ENCODE data around the gene ZBTB3.
"Not testable (repeated sequence)": the region's sequence is repeated elsewhere in the genome, so short reads cannot be mapped to it uniquely, and the experiment has no call there.

ZBTB3 gene

DNA sequence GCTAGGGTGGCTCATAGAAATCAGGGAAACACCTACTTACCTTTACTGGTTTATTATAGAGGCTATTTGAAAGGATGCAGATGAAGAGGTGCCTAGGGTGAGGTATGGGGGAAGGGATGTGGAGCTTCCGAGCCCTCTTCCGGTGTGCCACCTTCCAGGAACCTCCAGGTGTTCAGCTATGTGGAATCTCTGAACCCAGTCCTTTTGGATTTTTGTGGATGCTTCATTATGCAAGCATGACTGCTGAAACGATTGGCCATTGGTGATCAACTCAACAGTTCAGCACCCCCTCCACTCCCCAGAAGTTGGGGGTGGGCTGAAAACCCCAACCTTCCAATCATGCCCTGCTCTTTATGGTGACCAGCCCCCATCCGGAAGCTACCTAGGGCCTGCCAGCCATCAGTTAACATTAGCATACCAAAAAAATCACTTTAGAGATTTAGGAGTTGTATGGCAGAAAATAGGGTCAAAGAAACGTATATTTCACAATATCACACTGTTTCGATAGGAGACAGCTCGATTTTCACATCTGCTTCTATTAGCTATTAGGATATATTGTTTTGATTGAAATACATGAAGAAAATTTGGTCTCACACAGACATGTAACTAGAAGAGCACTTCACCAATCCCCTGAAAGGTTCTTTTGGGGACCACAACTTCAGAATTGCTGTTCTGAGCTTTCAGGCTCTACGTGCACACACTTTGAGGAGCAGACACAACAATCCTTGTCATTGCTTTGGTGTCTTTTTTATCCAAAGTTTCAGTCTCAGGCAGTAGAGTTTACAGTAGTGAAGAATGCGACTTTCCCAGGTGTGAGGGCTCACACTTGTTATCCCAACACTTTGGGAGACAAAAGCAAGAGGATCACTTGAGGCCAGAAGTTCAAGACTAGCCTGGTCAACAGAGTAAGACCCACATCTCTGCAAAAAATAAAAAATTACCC lies 4.2 kb upstream of the ZBTB3 start:
- DNase-seq (ENCODE audit: low spot score) = no peak

DNA sequence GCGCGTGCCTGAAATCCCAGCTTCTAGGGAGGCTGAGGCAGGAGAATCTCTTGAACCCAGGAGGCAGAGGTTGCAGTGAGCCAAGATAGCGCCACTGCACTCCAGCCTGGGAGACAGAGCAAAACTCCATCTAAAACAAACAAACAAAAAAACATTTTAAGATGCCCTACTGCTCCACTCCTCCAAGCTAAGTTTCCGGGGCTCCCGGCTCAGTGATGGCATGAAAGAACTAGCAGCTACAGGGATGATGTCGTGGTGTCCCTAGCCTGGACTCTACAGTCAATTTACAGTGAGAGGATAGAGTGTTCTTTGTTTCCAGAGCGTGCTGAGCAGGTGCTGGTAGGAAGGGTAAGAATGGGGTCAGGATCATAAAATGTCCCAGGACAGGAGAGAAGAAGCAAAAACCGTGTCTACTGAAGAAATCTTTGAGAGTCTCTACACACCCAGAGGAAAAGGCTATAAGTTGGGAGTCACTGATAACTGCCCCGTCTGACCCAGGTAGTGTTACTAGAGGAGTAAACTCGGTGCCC lies 1.2 kb upstream of the ZBTB3 start:
- DNase-seq (ENCODE audit: low spot score) = no peak

DNA sequence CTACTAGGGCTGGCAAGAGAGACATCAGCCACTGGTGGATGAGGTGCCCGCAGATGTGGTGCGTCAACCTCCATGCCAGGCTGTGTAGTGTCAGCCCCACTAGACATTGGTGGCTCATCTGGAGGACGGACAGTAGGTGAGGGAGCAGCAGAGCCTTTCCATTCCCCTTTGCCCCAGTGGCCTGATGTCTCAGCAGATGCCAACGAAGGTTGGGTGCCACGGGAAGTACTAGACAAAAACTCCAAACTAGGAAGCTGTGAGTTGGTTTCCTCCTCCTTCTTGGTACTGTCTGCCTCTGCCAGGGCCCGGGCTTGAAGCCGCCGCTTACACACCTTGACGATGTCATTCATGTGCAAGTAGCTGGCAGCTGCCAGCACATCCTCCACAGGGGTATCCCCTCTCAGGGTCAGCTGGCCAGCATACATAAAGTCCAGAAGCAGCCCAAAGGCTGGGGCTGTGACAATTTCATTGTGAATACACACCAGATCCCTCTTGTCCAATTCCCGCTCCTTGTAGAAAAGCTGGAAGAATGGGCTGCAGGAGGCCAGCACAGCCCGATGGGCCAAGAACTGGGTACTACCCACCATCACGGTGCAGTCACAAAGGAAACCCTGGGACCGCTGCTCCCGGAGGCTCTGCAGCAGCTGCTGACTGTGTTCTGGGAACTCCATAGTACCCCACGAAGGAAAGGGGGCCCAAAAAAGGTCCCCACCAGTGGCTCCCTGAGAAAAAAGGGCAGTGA lies 795 bp downstream of the ZBTB3 start:
- DNase-seq (ENCODE audit: low spot score) = no peak

DNA sequence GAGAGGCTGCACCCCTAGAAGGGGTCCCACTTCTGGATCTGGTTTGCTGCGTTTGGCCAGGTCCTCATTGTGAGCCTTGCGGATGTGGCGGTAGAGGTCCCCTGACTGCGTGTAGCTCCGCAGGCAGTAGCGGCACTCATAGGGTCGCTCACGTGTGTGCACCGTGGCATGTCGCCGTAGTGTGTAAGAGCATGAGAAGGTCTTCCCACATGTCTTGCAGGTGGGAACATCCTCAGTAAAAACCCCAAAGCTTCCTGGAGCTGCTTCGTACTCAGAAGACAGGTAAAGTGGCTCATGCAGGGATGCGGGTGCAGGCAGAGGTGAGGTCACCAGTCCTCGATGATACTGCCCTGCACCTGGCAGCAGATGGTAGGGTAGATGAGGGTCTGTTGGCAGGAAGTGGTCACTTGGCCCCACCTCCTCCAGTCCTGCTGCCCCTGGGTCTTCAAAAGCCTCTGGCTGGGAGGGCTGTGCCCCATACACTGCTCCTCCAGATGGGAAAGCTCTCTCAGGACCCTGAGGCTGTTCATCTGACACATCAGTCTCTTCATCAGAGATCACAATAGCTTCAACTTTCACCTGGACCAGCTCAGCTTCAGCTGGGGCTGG lies 1.7 kb downstream of the ZBTB3 start:
- DNase-seq (ENCODE audit: low spot score) = no peak

DNA sequence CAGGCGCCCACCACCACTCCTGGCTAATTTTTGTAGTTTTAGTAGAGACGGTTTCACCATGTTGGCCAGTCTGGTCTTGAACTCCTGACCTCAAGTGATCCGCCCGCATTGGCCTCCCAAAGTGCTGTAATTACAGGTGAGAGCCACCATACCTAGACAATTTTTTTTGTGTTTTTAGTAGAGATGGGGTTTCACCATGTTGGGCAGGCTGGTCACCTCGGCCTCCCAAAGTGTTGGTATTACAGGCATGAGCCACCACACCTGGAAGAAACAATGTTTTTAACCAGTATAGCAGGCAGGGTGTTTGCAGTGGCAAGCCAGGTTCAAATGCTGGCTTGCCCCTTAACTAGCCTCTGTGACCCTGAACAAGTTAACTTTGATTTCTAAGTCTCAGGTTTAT lies 4.0 kb downstream of the ZBTB3 start:
- DNase-seq (ENCODE audit: low spot score) = not testable (repeated sequence)

DNA sequence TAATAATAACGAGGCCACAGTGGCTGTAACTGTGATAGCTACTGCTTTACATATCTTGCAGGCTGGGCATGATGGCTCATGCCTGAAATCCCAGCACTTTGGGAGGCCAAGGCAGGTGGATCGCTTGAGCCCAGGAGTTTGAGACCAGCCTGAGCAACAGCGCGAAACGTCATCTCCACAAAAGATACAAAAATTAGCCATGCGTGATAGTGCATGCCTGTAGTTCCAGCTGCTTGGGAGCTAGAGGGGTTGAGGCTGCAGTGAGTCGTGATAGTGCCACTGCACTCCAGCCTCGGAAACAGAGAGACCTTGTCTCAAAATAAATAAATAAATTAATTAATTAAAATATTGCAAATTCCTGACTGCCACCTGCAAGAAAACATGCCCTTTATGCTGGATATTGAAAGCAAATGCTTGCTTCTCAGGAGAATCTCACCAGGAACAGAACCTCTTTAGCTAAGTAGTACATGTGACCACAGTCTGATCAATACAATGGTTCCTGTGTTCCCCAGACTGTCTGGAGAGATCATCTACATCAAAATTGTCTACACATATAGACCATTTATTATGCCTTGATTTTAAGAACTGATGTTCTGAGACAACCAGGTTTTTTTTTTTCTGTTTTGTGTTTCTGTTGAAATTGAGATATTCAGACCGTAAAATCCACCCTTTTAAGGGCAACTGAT lies 6.3 kb downstream of the ZBTB3 start:
- DNase-seq (ENCODE audit: low spot score) = no peak

DNA sequence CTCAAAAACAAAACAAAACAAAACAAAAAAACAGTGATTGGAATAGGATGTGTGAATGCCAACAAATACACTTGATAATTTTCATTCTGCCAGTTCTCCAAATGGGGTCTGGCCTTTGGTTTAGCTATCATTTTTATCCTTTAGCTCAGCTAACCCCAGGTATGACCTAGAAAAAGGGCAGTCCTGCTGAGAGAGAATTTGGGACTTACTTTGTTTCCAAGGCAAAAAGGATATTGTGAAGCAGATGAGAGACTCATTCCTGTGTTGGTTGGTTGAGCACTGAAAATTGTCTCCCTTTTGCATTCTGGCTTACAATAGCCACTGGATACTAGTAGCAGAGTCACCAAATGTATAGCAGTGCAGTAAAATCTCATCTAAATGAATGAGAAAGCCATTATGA lies 16.8 kb downstream of the ZBTB3 start:
- no peak for DNase-seq (ENCODE audit: low spot score)

DNA sequence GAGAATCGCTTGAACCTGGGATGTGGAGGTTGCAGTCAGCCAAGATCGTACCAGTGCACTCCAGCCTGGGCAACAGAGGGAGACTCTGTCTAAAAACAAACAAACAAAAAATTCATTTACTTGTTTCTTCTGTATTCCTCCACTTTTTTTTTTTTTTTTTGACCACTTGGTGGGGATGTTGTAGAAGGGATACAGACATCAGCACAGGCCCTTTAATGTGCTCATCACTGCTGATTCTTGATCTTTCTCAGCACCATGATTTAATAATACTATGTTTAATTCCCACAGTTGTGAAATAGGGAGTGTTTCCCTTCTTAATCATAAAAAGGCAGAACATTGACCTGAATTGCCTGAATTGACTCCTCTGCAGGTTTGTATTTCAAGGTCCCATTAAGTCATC lies 21.1 kb downstream of the ZBTB3 start:
- no peak for DNase-seq (ENCODE audit: low spot score)

DNA sequence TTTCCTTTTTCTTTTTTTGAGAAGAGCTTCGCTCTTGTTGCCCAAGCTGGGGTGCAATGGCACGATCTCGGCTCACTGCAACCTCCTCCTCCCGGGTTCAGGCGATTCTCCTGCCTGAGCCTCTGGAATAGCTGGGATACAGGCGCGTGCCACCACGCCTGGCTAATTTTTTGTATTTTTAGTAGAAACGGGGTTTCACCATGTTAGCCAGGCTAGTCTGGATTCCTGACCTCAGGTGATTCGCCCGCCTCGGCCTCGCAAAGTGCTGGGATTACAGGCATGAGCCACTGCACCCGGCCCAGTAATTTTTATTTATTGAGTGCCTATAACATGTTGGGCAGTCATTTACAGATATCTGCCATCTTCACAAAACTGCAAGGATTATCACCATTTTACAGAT lies 23.9 kb downstream of the ZBTB3 start:
- not testable (repeated sequence) for DNase-seq (ENCODE audit: low spot score)

DNA sequence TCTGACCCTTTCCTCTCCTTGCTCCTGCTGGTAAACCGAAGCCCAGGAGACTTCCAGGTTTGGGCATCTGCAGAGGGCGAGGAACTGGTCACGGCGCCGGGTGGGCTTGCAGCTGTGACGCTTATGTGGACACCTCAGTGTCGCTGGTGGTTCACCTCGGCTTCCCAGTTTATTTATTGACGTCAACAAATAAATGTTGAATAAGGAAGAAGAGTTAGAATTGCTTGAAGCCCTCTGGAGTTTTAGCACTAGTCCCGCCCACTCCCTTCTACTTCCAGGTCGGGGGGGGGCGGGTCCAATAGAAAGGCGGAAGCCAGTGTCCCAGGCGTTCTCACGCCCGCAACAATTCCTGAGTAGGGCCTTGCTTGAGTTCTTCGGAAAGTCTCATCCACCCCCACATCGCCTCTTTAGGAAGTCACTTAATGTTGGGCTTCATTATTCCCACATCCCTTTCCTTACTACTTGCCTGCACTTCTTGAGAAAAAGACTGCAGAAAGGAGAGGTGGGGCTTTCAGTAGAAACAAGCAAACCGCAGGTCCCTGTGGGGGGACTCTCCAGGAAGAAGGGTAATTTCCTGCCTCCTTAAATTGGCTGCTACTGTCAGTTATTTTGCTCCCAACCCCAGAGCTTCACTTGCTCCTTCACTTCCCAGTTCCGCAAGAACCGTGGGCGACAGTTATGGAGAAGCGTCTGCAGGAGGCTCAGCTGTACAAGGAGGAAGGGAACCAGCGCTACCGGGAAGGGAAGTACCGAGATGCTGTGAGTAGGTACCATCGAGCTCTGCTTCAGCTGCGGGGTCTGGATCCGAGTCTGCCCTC lies 25.6 kb downstream of the ZBTB3 start, which contains the start of gene TTC9C:
TSS of gene TTC9C (plus strand) at position 316 of the 818 bp plus-strand sequence. CDS start at position 679, 363 bp downstream.
- peak; percentile 81 for DNase-seq (ENCODE audit: low spot score)

DNA sequence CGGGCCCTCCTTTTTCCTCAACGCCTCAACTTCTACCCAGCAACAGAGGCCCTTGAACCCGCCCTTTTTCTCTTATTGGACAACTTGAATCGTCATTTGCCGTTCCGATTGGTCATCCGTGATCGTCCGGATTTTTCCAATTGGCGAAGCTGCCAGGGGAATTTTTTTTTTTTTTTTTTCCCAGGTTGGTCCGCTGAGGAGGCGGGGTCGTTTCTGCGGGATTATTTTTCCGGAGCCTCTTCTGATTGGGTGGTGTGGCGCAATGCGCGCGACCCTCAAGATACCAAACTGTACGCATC lies 26.1 kb downstream of the ZBTB3 start:
- DNase-seq (ENCODE audit: low spot score) = peak; percentile 90

DNA sequence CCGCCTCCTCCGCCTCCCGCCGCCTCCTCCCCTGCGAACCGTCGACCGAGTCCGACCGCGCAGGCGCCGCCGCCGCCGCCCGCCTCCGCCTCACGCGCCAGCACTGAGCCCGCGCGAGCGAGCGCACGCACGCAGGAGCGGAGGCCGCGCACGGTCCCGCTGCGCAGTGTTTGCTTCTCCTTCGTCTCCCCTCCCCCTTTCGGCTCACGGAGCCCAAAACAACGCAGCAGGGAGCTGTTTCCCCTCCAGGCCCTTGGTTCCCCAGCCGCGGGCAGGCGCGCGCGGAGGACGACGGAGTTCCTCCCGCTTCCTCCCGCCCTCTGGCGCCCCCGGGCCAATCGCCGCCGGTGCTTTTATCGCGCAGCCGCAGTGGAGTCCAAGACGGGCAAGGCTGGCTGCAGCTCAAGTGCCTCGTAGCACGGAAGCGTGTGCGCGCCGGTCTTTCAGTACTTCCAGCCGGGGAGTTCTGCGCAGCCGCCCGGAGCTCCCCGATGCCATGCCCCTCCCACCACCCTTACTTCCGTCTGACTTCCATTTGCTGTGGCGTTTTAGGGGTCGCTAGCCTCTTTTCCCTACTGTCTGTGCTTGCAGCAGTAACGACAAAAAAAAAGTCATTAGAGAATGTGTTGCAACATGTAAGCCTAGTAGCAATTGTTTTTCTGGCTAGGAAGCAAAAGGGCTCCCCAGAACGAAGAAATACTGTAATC lies 26.6 kb downstream of the ZBTB3 start, which contains the start of gene HNRNPUL2:
TSS of gene HNRNPUL2 (minus strand) at position 293 of the 707 bp plus-strand sequence. CDS start 301 bp downstream, outside the sequence.
- peak; percentile 98 for DNase-seq (ENCODE audit: low spot score)

DNA sequence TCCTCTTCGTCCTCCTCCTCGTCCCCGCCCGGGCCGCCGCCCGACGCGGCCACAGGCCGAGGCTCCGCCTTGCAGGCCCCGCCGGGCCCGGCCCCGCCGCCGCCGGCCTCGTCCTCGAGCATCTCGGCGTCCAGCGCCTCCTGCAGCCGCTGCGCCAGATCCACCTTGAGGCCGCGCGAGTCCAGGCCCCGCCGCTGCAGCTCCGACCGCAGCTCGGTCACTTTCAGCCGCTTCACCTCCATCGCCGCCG lies 27.1 kb downstream of the ZBTB3 start:
- DNase-seq (ENCODE audit: low spot score) = no peak

DNA sequence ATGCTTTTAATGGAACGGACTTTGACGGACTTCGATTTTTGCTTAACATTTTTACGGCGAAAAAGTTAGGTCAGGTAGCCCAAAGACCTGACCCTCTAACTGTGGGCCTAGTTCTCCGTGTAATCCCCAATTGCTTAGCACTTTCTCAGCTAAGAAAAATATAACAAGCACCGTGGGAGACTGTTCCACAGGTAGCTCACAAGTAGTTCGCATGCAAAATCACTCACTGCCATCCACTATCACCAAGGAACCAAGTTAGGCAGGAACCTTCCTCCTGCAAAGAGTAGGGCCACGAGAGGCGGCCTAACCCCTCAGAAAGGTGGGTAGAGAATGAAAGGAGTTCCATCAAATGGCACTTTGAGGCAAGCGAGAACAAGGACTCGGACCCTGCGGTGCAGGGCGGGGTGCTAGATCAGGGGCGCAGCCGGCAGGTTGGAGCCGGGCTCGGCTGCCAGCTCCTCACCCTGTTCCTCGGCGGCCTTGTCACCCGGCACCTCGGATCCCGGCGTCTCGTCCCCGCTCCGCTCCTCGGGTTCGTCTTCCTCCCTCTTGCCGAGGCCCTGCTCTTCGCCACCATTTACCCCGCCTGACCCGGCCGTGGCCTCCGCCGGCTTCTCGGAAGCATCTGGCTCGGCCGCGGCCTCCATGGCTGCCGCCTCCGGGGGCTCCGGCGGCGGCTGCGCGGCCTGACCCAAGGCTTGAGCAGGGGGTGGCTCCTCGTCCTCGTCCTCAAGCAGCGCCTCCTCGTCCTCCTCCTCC lies 27.6 kb downstream of the ZBTB3 start:
- no peak for DNase-seq (ENCODE audit: low spot score)

DNA sequence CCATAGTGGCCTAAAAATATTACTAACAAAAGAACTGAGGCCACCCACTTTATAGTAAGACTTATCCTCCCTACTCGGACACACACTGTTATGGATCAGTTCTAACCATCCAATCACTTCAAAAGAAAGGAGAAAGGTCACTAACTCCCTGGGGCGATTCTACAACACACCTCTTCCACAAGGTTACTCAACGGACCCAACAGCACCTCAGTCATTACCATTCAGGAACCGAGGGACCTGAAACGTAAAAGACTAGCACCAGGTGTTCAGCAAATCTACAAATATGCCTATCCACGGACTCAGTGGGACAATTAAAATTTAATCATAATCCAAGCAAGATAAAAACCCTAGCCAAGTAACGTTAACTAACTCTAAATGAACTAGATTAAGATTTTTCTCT lies 28.3 kb downstream of the ZBTB3 start:
- no peak for DNase-seq (ENCODE audit: low spot score)

DNA sequence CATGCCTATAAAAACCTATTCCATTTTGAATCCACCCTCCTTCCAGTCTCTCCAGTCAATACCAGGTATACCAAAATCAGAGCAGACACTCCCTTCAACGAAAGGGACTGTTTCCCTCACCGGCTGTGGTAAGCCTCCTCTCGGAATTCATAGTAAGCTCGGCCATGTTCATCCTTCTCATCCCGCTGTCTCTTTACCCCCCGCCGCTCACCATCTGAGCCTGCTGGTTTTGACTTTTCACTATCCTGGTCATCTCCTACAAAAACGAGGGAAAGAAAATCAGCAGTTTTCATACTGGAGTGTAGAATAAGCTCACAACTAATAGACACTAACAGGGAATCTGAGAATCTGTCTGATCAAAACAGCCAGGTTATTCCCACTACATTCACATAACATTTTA lies 29.8 kb downstream of the ZBTB3 start:
- DNase-seq (ENCODE audit: low spot score) = no peak

DNA sequence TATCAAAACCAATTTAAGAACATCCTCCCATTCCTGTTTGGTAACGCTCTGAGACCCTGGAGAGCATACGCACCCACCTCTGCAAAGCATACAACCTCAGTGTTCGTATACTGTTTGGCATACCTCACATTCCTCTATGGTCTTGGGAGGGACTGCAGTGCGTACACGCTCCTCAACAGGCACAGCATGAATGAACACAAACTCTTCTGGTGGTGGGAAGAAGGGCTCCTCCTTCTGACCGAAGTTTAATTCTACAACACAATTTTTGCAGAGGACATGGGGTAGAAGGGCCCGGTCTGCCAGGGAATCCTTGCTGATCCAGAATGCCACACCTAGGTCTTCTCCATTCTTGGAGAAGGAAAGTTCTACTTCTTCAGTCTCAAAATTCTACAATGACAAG lies 32.0 kb downstream of the ZBTB3 start:
- DNase-seq (ENCODE audit: low spot score) = no peak

DNA sequence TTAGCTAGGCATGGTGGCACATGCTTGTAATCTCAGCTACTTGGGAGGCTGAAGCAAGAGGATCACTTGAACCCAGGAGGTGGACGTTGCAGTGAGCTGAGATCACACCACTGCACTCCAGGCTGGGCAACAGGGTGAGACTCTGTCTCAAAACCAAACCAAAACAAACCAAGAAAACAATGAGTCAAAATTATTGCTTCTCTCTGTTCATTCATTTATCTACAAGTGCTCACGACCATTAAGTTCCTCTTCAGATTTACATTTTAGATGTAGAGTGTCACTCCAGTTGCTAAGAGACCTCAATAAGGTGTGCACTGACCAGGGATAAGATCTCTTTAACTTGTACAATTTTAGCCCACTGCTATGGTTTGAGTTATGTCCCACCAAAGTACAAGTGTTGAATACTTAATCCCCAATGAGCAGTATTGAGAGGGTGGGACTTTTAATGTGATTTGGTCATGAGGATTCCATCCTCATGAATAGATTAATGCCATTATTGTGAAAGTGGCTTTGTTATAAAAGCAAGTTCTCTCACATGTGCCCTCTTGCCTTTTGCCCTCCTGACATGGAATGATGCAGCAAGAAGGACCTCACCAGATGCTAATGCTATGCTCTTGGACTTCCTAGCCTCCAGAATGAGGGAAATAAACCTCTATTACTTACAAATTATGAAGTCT lies 34.5 kb downstream of the ZBTB3 start:
- no peak for DNase-seq (ENCODE audit: low spot score)

DNA sequence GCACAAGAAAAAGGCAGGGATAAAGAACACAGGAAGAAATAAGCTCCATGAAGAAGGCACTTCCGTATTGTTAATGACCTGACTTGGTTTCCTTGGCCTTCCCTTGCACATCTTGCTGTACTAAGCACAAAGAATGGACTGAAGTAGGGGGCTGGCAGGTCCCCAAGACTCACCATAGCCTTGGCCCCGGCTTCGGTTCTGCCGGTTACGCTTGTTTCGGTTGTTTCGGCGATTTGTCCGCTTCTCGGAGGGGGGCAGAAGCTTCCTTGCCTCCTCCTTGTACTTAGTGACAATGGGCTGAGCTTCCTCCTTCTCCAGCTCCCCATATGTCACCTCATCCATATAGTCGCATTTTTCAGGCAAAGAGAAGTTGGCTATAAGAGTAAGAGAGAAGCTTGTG lies 37.1 kb downstream of the ZBTB3 start:
- no peak for DNase-seq (ENCODE audit: low spot score)
